Neutrophil (primary cell): ENCODE measurements around the gene CIB1.

Experiments
- H3K27ac ChIP-seq: fragments of 200-600 bp; sonication (generic); 2 replicates; pipeline ENCODE4 v1.5.1; 2016; ENCODE audit warnings: mild to moderate bottlenecking, moderate library complexity
- H3K27me3 ChIP-seq: fragments of 200-600 bp; sonication (generic); 2 replicates; pipeline ENCODE4 v1.6.0; 2016; ENCODE audit warnings: mild to moderate bottlenecking
- H3K36me3 ChIP-seq: fragments of 200-600 bp; sonication (generic); 2 replicates; pipeline ENCODE4 v1.5.1; 2017
- H3K4me1 ChIP-seq, 2 experiments: fragments of 200-600 bp in 1 of 2; sonication (generic) in 1 of 2; 1 replicate in 1 of 2; 2 replicates in 1 of 2; pipeline versions ENCODE4 v1.5.1 to v1.6.1; 2013 to 2016; ENCODE audit warnings: low read depth in 1 of 2, low read length in 1 of 2, mild to moderate bottlenecking in 1 of 2, moderate library complexity in 1 of 2; ENCODE audit not compliant: control insufficient read depth in 1 of 2, insufficient read depth in 1 of 2
- H3K4me3 ChIP-seq, 2 experiments: fragments of 200-600 bp in 1 of 2; sonication (generic) in 1 of 2; 1 replicate in 1 of 2; 2 replicates in 1 of 2; pipeline ENCODE4 v1.5.1; 2013 to 2016; ENCODE audit warnings: low read depth in 1 of 2, low read length in 1 of 2, mild to moderate bottlenecking in 1 of 2, moderate library complexity in 1 of 2
- H3K9me3 ChIP-seq: fragments of 200-600 bp; sonication (generic); 2 replicates; pipeline ENCODE4 v1.5.1; 2016
- TF ChIP-seq, protein P1 (sequence below): fragments of 200-600 bp; sonication (generic); IDR thresholded peaks from 2 replicates; pipeline ENCODE4 v1.5.1; 2016; ENCODE audit warnings: antibody characterized with exemption

CIB1 gene

DNA sequence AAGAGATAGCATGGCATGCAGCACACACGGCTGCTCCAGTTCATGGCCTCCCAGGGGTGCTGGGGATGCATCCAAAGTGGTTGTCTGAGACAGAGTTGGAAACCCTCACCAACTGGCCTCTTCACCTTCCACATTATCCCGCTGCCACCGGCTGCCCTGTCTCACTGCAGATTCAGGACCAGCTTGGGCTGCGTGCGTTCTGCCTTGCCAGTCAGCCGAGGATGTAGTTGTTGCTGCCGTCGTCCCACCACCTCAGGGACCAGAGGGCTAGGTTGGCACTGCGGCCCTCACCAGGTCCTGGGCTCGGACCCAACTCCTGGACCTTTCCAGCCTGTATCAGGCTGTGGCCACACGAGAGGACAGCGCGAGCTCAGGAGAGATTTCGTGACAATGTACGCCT lies 4.8 kb downstream of the CIB1 start:
- H3K4me1 ChIP-seq = peaks cover 35% of the 10 kb centered on the region in 2 experiments
- H3K4me3 ChIP-seq = no peak overlapping the region
- no peaks in the 10 kb centered on the region for H3K27me3 ChIP-seq
- H3K36me3 ChIP-seq = peaks cover 70% of the 10 kb centered on the region
- TF ChIP-seq, protein P1, sequence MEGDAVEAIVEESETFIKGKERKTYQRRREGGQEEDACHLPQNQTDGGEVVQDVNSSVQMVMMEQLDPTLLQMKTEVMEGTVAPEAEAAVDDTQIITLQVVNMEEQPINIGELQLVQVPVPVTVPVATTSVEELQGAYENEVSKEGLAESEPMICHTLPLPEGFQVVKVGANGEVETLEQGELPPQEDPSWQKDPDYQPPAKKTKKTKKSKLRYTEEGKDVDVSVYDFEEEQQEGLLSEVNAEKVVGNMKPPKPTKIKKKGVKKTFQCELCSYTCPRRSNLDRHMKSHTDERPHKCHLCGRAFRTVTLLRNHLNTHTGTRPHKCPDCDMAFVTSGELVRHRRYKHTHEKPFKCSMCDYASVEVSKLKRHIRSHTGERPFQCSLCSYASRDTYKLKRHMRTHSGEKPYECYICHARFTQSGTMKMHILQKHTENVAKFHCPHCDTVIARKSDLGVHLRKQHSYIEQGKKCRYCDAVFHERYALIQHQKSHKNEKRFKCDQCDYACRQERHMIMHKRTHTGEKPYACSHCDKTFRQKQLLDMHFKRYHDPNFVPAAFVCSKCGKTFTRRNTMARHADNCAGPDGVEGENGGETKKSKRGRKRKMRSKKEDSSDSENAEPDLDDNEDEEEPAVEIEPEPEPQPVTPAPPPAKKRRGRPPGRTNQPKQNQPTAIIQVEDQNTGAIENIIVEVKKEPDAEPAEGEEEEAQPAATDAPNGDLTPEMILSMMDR = no peak
- no peaks in the 10 kb centered on the region for H3K9me3 ChIP-seq
- H3K27ac ChIP-seq = no peak overlapping the region

DNA sequence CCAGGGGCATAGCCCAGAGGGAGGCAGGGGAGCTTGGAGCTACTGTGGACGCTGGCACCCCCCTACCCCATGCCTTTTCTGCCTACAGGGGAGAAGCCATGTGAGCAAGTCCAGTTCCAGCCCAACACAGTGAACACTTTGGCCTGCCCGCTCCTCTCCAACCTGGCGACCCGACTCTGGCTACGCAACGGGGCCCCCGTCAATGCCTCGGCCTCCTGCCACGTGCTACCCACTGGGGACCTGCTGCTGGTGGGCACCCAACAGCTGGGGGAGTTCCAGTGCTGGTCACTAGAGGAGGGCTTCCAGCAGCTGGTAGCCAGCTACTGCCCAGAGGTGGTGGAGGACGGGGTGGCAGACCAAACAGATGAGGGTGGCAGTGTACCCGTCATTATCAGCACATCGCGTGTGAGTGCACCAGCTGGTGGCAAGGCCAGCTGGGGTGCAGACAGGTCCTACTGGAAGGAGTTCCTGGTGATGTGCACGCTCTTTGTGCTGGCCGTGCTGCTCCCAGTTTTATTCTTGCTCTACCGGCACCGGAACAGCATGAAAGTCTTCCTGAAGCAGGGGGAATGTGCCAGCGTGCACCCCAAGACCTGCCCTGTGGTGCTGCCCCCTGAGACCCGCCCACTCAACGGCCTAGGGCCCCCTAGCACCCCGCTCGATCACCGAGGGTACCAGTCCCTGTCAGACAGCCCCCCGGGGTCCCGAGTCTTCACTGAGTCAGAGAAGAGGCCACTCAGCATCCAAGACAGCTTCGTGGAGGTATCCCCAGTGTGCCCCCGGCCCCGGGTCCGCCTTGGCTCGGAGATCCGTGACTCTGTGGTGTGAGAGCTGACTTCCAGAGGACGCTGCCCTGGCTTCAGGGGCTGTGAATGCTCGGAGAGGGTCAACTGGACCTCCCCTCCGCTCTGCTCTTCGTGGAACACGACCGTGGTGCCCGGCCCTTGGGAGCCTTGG lies 5.6 kb downstream of the CIB1 start:
- H3K27ac ChIP-seq = no peak overlapping the region
- no peaks in the 10 kb centered on the region for H3K9me3 ChIP-seq
- peaks cover 78% of the 10 kb centered on the region for H3K36me3 ChIP-seq
- H3K4me3 ChIP-seq = no peak overlapping the region
- no peaks in the 10 kb centered on the region for H3K27me3 ChIP-seq
- H3K4me1 ChIP-seq = peaks cover 30 to 31% of the 10 kb centered on the region in 2 experiments
- TF ChIP-seq, protein P1 = no peak

DNA sequence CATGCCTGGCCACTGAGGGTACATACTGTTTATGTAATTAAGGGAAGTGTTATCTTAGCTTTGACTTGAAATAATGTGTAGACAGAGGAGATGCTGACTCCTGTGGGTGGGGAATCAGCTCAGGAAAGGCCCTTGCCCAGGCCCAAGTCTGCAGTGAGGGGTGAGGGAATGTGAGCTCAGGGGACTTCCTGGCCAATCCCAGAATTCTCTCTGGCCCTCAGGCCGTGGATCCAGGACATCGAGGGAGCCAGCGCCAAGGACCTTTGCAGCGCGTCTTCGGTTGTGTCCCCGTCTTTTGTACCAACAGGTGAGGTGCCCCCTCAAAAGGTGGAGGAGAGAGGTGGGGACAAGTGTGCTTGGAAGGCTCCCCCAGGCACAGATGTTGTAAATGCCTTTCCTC lies 6.4 kb downstream of the CIB1 start:
- H3K27ac ChIP-seq = no peak overlapping the region
- H3K9me3 ChIP-seq = no peaks in the 10 kb centered on the region
- peaks cover 86% of the 10 kb centered on the region for H3K36me3 ChIP-seq
- H3K4me1 ChIP-seq = peaks cover 23 to 24% of the 10 kb centered on the region in 2 experiments
- no peaks in the 10 kb centered on the region for H3K27me3 ChIP-seq
- TF ChIP-seq, protein P1 = no peak
- H3K4me3 ChIP-seq = no peak overlapping the region

DNA sequence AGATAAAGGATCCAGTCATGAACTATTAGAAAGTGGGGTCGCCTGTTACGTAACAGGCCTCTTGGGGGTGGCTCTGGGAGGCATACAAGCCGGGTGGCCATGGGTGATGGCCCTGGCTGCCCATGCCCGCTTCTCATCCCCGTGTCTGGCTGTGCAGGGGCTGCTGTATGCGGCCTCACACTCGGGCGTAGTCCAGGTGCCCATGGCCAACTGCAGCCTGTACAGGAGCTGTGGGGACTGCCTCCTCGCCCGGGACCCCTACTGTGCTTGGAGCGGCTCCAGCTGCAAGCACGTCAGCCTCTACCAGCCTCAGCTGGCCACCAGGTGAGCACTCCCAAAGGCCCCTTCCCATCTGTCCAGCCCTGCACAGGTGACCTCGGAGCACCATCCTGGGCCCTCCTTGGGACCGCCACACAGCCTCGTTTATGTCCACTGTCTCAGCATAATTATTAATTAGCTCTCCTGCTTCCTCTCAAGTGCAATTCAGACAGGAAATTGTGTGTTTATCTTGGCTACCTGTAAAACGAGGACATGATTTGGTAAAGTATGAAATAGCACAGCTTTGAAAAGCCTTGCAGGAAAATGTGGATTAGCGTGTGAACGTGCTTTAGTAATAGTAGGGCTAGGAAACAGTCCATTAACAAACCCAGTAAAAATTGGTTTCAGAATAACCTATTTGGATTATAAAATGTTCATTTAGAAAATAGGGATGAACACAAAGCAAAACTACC lies 8.1 kb downstream of the CIB1 start:
- Histone ChIP-seq H3K27ac (no peak overlapping the region), H3K27me3 (no peaks in the 10 kb centered on the region), H3K4me1 (peaks cover 6 to 7% of the 10 kb centered on the region in 2 experiments), H3K36me3 (peaks cover 100% of the 10 kb centered on the region), H3K9me3 (no peaks in the 10 kb centered on the region), H3K4me3 (no peak overlapping the region)
- TF ChIP-seq, protein P1 = no peak

DNA sequence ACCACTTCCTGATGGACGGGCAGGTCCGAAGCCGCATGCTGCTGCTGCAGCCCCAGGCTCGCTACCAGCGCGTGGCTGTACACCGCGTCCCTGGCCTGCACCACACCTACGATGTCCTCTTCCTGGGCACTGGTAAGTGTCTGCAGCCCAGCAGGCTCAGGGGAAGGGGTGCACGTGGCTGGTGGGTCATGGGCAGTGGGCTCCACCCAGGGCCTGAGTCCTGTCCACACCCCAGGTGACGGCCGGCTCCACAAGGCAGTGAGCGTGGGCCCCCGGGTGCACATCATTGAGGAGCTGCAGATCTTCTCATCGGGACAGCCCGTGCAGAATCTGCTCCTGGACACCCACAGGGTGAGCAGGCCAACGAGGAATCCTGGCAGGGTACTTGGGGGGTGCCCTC lies 8.7 kb downstream of the CIB1 start:
- H3K27me3 ChIP-seq = no peaks in the 10 kb centered on the region
- H3K9me3 ChIP-seq = no peaks in the 10 kb centered on the region
- TF ChIP-seq, protein P1 = no peak
- H3K36me3 ChIP-seq = peaks cover 99% of the 10 kb centered on the region
- H3K4me1 ChIP-seq = peaks cover 0 to under 1% of the 10 kb centered on the region in 2 experiments
- no peak overlapping the region for H3K4me3 ChIP-seq
- no peak overlapping the region for H3K27ac ChIP-seq
